HG02885 (cell line): ENCODE results near the gene LPIN1.
"Not testable (repeated sequence)": the region's sequence is repeated elsewhere in the genome, so short reads cannot be mapped to it uniquely, and the experiment has no call there.

ENCODE experiments used
- ATAC-seq: cut with Tn5 transposase; IDR thresholded peaks from one replicate; pipeline ENCODE4 v1.9.1; 2021; ENCODE audit warnings: mild to moderate bottlenecking; ENCODE audit not compliant: unreplicated experiment, poor library complexity

Gene LPIN1

DNA sequence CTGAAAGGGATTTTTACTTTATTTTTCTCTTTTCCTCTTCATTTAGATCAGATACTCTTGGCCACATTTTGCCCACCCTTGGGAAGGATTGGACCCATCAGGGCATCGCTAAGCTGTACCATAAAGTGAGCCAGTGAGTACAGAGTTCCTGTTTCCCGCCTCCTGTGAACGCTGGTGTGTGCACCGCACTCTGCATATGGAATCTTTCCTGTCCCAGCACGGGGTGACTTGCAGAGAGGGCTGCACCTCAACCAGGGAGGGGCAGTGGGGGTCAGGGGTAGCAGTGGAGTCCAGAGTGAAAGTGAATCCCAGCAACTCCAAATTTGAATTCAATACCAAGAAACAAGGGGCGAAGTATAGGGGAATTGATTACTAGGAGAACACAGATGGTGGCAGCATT is 58.6 kb downstream of the LPIN1 start:
- no peak for ATAC-seq

DNA sequence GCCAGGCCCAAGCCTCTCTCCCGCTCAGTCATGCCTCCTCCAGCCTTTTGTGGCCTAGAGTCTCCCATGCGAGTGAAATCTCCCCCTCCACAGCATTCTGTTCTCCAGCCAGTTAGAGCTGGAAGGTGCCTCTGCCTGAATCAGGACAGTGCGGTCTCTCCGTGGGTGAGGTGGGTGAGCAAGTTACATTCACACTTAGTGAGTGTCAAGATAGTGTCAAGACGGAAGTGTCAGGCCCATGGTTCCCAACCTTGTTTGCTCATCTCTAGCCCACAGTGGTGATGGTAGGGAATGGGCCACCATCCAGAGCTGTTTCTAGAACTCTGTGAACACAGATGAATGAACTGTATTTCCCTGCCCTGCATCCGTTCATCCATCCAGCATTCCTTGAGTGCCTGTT is 59.5 kb downstream of the LPIN1 start:
- ATAC-seq = no peak

DNA sequence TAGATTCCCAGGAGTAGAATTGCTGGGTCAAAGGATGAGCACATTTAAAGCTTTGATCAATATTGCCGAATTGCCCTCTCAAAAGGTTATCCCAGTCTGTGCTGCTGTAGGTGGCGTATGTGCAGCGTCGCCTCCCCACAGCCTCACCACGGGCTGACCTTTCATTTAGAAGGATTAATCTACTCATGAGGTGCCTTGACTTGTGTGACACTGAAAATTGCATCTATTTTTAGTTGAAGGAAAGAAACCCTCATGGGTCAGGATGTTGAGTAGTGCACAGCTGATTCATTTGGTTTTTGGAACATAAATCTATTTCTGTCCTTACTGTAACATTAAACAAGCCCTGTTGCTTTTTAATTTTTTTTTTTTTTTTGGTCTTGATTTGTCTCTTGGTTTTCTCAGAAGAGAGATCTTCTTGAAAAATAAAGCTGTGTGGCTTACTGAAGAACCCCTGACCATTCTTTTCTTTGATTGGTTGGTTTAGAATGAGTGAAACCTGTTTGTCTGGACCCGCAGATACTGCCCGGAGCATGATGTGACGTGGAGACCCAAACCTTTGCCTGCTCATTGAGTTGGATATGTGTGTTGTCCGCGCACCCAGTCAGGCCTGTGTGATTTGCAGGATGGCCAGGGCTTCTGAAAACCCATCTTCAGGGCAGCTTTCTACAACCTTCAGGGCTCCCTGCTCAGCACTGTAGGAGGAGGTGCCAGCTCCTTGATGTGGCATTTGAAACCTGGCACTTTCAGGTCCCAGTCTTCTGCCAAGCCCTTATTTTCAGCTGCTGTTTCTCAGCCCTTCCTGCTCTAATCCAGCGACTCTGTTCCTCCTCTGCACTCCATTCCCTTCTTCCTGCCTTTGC is 61.0 kb downstream of the LPIN1 start:
- no peak for ATAC-seq

DNA sequence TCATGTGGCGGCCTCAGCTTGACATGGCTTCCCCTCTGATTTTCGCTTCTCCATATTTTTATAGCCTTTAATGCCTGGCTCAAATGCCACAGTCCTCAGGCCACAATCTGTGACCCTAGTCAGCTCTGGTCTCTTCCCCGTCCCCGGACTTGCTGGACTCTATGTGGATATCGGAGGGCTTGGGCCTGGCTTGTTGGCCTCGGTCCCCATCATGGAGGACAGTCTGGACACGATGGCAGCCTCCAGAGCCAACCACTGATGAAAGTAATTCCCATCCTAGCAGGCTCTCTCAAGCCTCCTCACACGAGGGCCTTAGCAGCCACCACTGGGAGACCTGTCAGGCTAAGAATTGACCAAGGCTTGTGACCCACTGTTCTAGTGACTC is 61.6 kb downstream of the LPIN1 start:
- ATAC-seq = no peak

DNA sequence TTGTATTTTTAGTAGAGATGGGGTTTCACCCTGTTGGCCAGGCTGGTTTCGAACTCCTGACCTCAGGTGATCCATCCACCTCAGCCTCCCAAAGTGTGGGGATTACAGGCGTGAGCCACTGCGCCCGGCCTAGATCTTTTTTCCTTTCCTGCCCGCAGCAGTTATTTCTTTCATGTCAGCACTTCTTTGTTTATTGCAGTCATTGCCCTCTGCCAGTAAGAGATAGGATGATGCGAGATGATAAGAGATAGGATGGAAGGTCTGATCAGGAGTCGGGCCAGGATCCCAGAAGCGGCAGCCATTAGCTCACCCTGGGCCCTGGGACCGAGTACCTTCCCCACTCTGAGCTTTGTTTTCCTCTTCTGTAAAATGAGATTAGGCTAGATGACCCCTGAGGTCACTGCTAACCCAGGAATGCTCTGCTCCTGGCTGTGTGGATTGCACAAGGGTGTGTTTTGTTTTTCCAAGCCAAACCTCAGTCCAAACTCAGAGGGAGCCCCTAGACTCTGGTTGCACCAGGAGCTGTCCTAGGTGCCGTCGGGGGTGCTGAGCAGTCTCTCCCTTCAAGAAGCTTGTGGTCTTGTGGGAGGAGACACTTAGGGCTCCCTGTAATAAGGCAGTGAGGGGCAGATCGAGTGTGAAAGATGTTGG is 63.3 kb downstream of the LPIN1 start:
- no peak for ATAC-seq

DNA sequence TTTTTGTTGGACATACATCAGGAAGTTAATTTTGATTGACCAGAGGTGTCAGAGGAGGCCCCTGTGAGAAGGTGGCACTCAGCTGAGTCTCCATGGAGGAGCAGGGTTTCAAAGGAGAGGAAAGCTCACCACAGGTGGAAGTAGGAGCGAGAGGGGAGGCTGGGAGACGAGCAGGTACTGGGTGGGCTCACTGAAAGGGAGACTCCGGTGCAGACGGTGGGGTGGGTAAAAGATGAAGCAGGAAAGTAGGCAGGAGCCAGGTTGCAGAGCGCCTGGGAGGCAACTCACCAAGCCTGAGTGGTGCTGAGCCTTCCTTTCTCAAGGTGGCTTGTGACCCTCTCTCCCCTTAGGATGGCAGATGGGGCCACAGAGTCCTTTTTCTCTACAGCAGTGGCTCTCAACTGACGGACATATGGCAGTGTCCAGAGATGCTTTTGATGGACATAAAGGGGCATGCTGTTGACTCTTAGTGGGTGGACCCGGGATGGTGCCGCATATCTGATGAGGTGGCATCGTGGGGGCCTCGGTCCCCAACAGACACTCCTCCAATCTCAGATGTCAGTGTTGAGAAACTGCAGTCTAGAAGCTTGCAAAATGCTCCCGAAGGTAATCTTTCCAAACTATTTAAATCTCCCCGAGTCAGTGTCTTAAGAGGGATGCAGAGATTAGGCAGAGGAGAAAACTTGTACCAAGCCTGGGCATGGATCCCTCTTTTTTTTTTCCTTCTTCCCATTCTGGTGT is 64.0 kb downstream of the LPIN1 start:
- no peak for ATAC-seq

DNA sequence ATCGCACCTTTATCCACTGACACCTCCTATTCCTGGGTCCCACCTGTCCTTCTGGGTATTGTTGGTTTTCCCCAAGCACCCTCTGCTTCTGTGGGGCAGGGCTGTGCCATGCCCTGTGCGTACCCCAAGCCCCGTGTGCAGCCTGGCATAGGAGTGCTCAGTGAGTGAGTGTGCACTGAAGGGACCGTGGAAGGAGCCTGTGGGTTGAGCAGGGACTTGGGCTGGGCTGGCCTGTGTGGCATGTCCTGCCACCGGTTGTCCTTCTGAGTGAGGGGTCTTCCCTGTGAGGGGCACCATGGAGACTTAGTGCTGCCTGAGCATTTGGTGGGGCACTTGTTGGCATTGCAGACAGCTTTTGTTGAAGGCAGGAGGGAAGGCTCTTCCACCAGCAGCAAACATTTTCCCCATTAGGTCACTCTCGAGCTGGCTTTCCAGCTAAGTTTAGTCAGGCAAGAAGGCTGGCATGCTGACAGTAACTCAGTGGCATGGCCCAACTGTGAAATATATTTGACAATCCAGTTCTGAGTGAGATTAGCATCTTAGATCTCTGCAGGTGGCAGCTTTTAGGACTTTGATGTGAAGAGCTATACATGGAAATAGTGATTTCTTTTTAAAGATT is 64.7 kb downstream of the LPIN1 start:
- no peak for ATAC-seq

DNA sequence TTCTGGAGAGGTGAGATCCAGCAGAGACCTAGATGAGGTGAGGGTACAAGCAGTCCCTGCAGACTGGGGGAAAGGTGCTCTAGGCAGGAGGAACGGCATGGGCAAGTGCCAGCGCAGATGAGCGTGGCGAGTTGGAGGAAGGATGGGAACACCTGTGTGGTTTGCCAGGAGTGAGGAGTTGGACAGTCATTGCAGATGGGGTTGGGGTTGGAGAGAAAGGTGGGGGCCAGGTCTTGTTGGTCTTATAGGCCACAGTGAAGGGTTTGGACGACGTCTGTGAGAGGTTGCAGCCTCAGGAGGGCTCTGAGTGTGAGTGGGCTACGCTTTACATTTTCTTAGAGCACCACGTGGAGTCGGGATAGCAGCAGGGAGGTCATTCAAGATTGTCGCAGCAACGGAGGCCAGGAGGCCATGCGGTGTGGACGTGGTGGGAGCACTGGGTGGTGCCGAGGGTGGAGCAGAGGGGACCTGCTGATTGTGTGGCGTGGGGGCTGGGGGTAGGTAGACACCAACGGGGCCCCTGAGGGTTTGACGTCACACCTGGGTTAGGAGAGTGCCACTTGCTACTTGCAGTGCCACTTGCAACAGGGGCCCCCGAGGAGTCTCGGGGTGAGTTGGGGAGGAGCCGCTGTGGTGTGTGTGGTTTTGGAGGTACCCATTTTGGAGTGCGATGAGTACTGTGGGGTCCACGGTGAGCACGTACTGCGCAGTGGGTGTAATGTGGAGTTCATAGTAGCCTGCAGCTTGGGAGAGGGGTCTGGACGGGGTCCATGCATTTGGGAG is 66.2 kb downstream of the LPIN1 start:
- ATAC-seq = no peak

DNA sequence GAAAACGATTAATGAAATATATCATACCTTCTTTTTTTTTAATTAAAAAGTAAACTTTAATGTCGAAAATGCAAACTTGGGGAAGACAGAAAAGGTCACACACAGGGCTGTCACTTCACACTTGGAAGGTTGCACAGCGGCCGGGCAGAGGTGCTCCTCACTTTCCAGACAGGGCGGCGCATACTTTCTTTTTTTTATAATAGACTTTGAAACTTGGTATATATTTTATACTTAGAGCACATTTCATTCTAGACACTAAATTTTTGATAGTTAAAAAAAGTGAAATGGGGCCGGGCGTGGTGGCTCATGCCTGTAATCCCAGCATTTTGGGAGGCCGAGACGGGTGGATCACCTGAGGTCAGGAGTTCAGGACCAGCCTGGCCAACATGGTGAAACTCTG is 66.9 kb downstream of the LPIN1 start:
- ATAC-seq = not testable (repeated sequence)

DNA sequence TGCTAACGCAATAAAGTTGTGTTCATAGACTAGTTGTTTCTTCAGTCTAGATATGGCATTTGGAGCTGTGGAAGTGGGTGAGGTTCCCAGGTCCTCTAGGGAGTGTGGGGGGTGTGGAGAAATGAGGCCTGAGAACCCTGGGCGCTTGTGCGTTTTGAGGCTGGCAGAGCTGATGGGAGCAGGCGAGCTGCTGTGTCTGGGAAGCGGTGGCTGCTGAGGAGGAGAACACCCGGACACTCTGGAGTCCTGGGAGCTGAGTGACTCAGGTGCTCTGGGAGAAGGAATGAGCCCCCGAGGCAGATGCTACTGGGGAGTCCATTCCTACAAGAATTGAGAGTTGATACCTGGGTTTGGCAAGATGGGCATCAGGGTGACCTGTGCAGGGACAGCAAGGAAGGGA is 67.5 kb downstream of the LPIN1 start:
- ATAC-seq = no peak

DNA sequence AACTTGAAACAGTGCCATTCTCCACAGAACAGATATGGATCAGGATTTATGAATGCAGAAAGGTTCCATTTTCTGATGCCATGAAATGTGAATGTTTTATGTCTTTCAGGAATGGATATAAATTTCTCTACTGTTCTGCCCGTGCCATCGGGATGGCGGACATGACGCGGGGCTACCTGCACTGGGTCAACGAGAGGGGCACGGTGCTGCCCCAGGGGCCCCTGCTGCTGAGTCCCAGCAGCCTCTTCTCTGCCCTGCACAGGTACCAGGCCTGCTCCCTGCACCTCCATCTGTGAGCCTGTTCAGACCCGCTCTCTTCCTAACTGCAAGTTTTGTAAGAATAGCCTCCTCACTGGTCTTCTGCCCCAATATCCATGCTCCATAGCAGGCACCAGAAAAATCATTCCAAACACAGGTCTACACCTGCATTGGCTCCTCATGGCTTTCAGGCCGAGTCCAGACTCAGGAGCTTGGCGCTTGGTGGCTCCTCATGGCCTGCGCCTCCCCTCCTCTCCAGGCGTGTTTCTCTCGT is 68.6 kb downstream of the LPIN1 start:
- no peak for ATAC-seq

DNA sequence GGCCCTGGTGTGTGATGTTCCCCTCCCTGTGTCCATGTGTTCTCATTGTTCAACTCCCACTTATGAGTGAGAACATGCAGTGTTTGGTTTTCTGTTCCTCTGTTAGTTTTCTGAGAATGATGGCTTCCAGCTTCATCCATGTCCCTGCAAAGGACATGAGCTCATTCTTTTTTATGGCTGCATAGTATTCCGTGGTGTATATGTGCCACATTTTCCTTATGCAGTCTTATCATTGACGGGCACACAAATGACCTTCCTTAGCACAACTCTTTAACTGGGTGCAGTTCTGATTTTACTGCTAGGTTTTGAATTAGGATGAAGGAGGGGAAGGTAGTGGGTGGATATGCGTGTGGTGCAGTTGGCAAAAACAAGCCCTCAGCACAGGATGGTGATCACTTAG is 70.5 kb downstream of the LPIN1 start:
- ATAC-seq = not testable (repeated sequence)

DNA sequence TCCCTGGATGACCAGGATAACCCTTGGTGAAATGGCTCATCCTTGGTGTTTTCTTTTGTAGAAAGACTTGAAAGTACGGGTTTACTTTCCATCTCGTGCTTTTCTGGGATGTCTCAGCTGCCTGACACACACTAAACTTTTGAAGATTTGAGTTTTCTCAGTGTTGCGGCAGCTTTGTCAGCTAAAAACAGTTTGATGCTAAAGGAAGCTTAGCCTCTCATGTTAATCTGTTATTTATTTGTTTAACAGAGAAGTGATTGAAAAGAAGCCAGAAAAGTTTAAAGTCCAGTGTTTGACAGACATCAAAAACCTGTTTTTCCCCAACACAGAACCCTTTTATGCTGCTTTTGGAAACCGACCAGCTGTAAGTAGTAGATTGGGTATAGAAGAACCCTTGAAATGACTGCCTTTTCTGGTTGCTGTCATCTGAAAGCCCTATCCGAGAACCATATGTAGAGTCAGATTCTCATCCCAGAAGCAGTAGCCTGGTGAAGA is 72.8 kb downstream of the LPIN1 start:
- no peak for ATAC-seq

DNA sequence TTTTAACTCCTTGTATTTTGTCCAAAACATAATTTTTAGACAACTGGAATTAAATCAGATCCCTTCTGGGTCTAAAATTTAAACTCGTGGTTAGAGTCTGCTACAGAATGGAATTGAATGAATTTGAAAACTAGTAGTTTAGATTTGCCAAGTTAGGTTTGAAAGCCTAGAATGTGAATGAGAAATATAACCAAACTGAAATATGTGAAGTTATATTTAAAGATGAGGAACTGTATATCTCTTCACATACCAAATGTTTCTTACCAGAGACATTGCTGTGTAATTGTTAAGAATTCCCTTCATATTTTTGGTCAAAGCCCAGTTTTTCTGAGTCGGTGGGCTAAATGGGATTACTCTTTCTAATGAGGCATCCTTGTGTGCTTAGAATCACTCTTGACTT is 74.2 kb downstream of the LPIN1 start:
- ATAC-seq = no peak

DNA sequence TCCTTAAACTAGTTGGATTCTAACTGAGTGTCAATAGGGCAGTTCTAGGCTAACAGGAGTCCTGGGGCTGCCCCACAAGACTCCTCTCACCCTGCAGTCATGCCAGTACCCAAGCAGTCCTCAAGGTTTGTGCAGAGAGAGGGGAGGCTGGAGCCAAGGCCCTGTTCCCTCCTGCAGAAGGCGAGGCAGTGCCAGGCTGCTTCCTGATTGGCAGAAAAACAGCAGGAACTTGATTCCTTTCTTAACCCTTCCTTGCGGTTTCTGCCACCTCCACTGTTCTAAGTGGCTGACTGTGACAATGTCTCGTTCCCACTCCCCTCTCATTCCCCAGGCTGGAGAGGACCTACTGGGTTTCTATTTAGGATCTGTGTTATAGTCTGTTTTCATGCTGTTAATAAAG is 75.3 kb downstream of the LPIN1 start:
- ATAC-seq = no peak

DNA sequence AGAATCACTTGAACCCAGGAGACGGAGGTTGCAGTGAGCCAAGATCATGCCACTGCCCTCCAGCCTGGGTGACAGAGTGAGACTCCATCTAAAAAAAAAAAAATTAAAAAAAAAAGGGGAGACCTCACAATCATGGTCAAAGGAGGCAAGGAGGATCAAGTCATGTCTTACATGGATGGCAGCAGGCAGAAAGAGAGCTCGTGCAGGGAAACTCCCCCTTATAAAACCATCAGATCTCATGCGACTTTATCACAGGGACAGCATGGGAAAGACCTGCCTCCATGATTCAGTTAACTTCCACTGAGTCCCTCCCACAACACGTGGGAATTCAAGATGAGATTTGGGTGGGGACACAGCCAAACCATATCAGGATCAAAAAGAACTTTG is 75.9 kb downstream of the LPIN1 start:
- ATAC-seq = not testable (repeated sequence)

DNA sequence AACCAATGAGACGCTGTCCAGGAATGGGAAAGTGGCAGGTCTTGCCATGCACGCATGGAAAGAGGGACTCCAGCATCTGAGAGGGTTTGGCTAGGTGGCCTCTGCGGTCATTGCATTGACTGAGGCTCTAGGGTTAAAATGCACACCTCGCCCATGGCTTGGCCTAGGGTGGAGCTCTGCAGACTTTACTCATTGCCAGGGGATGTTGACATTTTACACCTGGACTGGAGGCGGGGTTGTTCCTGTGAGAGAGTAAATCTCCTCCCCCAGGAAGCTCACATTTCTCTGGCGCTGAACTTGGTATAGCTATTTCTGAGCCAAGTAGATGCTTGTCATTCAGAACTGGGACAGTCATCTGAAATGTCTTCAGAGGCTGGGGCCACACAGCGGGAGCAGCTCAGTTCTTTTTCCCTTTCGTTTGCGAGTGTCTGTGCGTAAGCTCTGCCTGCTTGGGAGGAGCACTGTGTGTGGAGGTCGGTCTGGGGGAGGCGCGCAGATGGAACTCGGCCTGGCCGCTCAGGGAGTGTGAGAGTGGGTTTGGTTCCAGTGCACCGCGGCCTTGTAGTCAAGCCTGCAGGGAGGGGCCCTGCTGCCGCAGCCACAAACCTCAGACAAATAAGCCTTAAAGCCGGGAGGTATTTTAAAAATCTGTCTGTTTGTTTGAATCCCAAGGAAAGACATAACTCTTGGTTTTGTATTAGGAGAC is 76.5 kb downstream of the LPIN1 start:
- ATAC-seq = no peak

DNA sequence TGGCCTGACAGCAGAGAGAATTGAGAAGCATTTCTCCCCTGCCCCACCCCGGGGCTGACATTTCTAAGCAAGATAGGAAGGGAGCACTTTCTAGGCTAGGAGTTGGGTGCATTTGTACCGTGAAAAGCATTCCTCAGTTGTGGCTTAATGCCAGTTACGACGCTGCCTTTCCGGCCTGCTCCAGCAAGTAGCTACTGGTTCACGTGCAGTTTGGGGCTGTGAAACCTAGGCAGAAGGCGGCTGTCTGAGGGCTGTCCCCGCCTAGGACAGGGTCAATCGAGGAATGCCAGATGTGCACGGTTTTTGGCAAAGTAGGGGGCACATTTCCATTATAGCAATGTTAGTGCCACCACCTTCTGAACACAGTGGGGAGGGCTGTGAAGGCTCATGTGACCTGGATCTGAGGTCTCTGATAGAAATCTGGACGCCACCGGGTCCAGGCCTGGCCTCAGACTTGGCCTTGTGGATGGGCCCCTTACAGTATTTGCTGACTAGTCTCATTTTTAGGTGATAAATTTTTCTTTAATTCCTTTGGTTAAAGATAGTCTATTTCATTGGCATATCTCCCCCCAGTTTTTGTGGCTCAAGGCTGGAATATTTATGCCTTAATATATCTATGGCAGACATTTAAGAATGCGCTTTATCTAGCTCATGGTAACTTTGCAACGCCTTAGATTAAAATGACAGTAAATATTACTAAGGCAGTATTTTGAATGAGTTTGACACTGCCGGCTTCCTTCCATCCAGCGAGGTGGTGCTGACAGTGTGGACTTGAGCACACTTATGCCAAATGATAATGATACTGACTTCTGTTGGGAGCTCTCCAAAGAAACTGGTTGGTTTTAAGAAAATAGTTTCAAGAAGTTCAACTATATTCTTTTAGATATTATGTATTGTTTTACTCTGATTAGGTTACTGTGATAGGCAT is 78.7 kb downstream of the LPIN1 start:
- no peak for ATAC-seq
